Stimulated activated CD8-positive, alpha-beta memory T cell treated with anti-CD3 and anti-CD28 coated beads, Interleukin-12 subunit alpha, Interleukin-12 subunit beta, amount 100 ng/mL, for 24 hours (primary cell): ENCODE measurements around the gene GBF1.

Experiments
- DNase-seq: peaks from one replicate; pipeline ENCODE4 v3.0.0-alpha.2; 2020; ENCODE audit errors: extremely low read depth

GBF1 gene

DNA sequence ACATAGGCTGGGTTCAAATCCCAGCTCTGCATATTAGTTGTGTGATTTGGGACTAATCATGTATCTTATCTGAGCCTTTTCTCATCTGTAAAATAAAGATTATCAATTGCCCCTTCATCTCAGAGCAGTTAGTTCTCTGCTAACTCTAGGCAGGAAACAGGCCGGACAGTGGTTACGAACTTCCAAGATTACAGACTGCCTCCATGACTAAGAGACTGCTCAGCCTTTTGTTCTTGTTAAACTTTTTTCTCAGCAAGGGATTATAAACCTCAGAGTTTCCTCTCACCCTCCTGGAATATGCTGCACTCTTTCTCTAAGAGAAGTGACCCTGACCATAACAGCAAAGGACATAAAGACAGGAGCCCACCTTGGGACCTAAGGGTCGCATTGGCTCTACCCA is 97.6 kb downstream of the GBF1 start:
- DNase-seq: no peak

DNA sequence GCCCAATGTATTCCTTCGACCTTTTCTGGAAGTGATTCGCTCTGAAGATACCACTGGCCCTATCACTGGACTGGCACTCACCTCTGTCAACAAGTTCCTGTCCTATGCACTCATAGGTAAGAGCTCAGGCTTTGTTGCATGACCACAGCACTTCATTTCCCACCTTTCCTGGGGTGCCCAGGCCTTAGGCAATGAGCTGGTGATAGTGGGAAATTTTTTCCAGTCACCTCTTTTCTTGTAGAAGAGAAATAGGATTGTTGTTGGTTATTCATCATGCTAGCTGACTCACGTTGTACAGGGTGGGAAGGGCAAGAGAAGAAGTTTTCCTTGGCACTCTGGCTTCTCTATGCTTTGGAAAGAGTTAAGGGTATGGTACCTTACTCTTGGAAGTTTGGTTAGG is 98.7 kb downstream of the GBF1 start:
- no peak for DNase-seq

DNA sequence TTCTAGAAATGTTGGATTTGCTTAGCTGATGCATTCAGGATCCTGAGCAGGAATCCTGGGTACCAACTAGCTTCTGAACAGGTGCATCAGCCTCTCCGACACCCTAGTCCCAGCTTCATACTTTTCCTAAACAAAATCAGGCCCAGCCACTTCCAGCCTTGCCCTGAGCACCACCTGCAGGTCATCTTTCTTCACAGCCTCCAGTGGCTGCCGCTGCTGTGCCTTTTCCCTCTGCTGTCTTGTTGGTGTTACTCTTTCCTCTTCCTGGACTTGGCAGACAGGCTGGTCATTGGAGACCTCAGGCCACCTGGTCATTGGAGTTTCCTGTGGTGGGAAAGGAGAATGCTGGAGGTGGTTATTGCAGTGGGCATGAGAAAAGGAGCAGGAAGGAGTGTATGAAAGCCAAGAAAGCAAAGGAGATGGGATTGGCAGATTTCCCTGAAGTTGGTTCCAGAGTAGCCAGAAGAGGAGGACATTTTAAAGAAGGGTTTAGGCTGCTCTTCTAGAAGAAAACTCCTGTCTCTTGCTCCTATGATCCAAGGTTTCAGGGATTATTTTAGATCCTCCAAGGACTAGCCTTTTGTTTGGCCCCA is 102.0 kb downstream of the GBF1 start:
- no peak for DNase-seq

DNA sequence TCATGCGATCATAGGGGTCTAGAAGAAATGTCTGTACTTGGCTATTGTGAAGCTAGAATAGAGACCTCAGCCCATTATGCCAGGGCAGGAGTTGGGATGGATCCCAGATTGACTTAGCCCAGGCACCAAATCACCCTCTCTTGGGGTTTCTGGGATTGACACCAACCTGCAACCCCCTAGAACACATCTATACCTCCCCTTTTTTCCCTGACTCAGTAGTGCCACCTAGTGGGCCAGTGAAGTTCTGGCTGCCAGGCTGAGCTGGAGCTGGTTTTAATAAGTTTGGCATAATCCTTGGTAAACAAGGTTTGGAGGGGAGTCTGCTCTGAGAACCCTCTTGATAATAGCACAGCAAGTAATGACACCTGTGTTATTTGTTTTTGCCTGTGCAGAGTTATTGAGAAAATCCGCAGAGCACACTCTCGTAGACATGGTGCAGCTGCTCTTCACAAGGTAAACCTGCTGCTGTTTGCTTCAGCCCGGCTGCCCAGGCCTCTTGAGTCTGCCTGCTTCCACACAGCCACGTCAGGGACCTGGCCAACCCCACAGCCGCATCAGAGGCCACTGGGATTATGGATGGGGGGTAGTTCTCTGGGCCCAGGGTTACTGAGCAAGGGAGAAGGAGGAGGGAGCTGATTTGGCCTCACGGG is 106.9 kb downstream of the GBF1 start:
- DNase-seq: peak; percentile 23

DNA sequence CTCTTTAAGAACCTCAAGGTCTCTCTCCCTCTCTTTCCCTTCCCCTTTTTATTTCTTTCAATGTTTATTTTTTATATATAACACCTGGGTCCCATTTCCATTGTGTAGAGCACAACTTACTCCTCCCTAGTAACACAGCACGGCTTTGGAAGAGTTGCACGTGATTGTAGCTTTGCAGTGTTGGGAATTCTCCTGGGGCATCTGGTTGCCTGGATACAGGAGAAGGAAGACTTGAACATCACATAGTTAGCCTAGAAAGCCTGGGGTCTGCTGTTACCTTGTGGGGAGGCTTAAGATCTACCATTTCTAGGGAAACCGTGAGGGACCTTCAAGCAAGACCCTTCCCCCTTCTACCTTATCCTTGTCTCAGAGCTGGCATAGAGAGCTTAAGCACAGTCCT is 109.1 kb downstream of the GBF1 start:
- no peak for DNase-seq

DNA sequence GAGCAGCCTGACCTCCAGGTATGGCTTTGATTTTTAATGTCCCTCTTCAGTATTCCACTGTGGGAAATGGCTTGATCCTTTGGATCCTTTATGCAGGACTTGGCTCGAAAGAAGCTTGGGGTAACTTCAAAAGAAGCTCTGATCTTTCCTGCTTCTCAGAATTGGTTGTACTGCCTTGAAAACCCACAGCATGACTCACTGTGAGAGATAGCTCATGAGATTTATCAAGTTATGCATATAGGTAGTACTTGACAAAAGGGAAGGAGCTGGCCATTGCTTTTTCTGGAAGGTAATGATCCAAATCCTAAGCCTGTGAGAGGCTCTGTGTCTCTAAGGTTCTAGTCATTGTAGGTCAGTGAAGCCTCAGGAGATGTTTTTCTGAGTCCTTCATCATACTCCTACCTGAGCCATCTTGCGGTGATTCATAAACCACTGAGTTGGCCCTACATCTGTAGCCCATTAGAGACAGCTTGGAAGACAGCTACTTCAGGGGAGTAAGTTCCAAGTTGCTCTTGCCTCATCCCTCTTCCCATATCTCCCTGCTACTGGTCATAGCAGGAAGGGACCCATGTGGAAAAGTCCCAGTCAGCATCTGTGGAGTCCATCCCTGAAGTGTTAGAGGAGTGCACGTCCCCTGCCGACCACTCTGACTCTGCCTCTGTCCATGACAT is 113.5 kb downstream of the GBF1 start:
- DNase-seq: no peak

DNA sequence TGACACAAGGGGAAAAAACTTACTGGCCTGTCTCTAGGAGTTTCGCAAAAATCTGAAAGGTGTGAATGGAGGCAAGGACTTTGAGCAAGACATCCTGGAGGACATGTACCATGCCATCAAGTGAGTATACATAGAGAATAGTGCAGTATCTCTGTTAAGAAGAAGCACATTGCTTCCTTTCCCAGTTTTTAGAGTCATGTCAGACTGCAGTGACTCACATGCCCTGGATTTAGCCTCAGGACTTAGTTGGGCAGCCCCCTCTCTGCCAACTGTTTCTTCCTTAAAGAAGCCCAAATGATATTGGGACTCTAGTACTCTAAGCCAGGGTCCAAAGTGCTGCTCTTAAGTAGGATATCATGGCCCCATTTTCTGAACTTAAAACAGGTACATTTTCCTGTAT is 122.1 kb downstream of the GBF1 start:
- DNase-seq: no peak

DNA sequence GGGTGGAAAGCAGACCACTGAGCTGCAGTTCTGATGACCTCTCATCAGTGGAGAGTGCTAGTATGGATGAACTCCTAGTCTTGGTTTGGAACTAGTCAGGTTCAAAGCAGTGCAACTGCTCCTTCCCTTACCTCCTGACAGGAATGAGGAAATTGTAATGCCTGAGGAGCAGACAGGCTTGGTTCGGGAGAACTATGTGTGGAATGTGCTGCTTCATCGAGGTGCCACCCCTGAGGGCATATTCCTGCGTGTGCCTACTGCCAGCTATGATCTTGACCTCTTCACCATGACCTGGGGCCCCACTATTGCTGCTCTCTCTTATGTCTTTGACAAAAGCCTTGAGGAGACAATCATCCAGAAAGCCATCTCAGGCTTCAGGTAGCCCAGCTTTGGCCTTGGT is 122.7 kb downstream of the GBF1 start:
- no peak for DNase-seq

DNA sequence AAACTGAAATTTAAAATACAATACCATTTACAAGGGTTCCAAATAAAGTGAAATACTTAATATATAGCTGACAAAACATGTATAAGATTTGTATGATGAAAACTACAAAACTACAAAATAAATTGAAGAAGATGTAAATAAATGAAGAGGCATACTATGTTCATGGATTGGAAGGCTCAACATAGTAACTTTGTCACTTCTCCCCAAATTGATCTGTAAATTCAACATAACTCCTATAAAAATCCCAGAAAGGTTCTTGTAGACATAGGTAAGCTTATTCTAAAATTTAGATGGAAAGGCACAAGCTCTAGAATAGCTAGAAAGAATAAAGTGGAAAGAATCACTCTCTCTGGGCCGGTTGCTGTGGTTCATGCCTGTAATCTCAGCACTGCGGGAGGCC is 126.0 kb downstream of the GBF1 start:
- no peak for DNase-seq

DNA sequence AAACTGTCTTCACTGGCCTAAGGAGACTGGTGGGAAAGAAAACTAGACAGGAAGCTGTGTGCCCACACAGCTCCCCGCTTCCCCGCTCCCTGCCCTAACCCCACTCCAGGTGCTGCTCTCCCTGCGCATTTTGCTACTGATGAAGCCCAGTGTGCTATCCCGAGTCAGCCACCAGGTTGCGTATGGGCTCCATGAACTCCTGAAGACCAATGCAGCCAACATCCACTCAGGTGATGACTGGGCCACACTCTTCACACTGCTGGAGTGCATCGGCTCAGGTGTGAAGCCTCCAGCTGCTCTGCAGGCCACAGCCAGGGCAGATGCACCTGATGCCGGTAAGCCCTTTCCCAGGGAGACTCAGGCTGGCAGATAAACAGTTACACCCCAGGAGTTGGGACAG is 129.9 kb downstream of the GBF1 start:
- DNase-seq: no peak

DNA sequence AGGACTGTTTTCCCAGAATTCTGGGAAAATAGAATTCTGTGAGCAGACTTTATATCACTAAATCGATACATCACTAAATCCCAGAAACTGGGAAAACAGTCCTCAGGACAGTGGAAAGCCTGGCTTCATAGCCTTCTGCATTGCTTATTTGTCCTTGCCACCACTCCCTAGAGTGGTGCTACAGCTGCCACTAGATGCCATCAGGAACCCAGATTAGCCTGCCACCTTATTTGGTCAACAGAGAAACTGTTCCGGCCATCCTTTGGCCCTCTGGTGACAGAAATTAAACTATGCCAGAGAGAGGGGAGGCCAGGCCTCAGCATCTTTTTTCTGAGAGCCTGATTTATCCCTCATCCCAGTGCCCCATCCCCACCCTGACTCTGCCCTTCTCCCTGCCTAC is 130.5 kb downstream of the GBF1 start:
- no peak for DNase-seq

DNA sequence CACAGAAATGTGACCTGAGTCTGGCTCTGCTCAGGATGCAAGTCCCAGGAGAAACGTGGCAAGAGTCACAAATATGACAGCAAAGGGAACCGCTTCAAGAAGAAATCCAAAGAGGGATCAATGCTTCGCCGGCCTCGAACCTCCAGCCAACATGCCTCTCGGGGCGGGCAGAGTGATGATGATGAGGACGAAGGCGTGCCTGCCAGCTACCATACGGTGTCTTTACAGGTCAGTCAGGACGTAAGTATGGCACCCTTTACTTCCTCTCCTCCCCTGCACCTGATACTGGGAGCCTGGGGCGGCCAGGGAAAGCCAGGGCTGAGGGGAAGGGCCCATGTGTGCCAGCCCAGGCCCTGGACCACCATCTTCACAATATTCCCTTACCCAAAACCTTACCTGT is 131.6 kb downstream of the GBF1 start:
- DNase-seq: no peak

DNA sequence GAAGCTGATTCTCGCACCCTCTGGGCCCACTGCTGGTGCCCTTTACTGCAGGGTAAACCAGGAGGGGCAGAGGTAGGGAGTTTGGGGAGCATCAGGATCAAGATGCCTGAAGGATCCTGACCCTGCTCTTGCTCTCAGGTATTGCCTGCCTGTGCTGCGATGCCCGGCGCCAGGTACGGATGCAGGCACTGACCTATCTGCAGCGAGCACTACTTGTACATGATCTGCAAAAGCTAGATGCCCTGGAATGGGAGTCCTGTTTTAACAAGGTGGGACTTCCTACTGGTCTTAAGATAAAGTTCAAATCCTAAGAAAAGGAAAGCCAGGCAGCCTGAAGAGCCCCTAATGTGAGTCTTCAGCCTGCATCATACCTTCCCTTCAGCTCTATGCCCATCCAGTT is 134.1 kb downstream of the GBF1 start:
- no peak for DNase-seq

DNA sequence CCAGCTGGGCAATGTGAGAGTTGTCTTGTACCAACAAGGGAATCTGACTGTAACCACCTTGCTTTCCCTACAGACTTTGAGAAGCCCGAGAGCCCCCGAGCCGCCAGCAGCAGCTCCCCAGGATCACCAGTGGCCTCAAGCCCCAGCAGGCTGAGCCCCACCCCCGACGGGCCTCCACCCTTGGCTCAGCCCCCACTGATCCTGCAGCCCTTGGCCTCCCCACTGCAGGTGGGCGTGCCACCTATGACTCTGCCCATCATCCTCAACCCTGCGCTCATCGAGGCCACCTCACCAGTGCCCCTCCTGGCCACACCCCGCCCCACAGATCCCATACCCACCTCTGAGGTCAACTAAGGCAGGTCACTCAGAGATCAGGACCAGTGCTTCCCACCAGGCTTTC is 136.7 kb downstream of the GBF1 start:
- no peak for DNase-seq

DNA sequence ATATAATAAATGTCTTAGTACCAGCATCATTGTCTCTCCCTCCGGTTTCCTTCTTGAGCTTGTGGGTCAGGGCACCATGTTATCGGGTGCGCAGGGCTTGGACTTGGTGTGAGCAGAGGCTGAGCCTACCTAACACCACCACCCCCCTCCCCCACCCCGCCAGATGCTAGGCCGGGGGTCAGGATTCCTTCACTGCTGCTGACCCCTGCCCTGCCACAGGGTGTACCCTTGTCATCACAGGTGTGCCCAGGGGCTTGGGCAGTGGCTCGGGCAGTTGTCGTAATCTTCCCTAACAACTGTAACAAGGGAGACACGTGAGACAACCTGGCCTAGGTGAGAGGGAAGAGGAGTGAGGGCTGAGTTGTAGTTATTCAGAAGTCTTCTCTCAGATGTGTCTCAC is 137.5 kb downstream of the GBF1 start:
- DNase-seq: no peak

DNA sequence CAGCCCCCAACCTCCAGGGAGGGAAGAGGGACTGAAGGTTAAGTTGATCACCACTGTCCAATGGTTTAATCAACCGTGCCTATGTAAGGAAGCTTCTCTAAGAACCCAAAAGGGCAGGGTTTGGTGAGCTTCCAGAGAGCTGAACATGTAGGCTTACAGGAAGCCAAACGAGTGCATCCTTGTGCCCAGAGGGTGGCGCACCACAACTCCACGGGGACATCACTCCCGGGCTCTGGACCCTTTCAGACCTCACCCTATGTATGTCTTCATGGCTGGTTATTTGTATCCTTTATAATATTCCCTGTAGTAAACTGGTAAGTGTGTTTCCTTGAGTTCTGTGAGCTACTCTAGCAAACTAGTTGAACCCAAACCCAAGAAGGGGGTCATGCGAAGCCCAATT is 138.7 kb downstream of the GBF1 start:
- no peak for DNase-seq

DNA sequence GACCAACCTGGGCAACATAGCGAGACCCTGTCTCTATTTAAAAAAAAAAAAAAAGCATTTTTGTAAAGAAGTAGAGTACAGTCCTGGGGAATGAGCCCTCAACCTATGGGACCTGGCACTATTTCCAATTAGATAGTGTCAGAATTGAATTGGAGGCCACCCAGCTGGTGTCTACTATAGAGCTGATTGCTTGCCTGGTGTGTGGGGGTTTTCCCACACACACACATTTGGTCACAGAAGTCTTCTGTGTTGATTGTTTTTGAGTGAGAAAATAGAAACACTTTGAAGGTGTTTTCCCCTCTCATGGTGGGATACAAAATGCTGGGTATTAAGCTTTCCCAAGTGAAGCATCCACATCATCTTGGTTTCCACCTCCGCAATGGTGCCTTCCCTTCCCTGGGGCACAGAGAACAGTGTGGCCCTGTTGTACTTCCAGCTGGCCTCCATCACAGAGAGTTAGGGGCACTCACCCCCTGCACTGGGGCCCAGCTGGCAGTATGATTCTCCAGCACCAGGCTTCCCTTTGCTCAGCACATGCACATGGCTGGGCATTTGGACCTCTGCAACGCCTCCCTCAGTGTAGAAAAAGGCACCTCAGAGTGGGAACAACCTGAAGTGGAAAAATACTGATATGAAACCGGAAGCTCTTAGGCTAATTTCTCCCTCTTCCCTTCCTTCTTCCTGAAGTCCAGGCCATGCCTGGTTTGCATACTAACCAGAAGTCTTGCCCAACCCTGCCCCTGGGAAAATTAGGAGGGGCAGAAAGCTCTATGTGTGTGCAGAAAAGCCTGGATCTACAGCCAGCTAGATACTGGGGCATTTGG is 139.5 kb downstream of the GBF1 start:
- DNase-seq: no peak

DNA sequence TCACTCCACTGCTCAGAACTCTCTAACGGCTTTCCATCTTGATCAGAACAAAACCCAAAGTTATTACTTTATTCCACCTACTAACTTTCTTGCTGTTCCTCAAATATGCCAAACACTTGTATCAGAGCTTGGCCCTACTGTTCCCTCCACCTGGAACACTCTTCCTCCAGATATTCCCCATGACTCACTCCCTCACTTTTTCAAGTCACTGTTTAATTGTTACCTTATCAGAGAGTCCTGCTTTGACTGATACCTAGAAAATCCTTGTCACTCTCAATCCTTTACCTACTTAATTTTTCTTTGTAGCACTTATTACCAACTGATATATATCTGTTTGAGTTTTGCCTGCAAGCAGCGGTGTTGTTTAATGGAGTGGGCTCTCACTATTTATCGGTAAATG is 144.6 kb downstream of the GBF1 start:
- no peak for DNase-seq

DNA sequence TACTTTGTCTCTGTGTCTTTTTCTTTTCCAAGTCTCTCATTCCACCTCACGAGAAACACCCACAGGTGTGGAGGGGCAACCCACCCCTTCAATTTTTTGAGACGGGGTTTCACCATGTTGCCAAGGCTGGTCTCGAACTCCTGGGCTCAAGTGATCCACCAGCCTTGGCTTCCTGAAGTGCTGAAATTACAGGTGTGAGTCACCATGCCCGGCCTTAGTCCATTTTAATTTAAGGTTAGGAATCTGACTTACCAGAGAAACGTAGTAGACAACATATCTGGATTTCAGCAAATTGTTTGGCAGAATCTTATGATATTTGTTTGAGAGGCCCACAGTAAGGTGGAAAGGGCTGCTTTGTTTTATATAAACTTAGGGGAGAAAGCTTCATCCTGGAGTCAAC is 147.0 kb downstream of the GBF1 start:
- DNase-seq: no peak

DNA sequence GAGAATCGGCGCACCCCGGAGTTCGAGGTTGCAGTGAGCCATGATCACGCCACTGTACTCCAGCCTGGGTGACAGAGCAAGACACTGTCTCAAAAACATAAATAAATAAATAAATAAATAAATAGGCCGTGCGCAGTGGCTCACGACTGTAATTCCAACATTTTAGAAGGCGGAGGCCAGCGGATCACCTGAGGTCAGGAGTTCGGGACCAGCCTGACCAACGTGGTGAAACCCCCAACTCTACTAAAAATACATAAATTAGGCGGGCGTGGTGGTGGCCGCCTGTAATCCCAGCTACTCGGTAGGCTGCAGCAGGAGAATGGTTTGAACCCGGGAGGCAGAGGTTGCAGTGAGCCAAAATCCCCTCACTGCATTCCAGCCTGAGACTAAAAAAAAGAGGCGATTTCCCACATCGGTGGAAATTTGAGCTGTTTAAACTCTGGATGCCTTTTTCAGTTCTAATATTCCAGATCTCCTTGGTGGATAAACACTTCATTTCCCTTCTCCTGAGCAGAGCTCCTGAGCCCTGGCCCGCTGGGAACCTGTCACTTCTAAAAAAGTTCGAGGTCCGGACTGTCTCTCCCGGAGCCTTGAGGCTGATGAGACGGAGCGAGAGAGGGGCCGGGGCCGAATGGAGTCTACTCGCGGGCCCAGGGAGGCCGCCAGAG is 148.2 kb downstream of the GBF1 start:
- DNase-seq: no peak

DNA sequence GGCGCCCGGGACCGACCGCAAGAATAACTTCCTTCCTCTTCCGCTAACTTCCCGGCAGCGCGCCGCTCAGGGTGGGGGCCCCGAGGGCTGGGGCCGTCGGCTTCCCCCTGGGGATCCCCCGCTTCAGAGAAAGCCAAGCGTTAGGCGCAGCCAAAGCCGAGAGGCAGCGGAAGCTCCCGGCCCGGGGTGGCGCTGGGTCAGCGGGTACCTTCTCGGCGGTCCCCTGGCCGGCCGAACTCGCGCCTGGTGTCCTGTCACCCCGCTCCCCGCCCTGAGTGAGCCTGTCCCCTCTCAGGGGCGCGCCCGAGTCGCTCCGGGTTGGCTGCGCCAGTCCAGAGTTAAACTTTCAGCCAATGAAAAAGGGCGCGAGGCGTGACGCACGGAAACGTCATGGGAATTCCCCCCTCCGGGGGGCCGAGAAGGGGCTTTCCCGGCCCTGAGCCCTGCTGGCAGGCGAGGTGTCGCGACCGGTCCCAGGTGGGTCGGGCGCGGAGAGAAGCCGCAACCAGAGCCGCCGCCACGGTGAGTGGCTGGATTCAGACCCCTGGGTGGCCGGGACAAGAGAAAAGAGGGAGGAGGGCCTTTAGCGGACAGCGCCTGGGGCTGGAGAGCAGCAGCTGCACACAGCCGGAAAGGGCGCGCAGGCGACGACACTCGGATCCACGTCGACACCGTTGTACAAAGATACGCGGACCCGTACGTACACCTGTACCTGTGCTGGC is 148.9 kb downstream of the GBF1 start:
- peak; percentile 97 for DNase-seq
